COLO668 (cell line): ENCODE results near the gene PRRT1B.

Experiments used
- DNase-seq: peaks from one replicate; lab custom pipeline; 2025; ENCODE audit not compliant: unreplicated experiment; lab: John Stamatoyannopoulos, UW

PRRT1B gene

DNA sequence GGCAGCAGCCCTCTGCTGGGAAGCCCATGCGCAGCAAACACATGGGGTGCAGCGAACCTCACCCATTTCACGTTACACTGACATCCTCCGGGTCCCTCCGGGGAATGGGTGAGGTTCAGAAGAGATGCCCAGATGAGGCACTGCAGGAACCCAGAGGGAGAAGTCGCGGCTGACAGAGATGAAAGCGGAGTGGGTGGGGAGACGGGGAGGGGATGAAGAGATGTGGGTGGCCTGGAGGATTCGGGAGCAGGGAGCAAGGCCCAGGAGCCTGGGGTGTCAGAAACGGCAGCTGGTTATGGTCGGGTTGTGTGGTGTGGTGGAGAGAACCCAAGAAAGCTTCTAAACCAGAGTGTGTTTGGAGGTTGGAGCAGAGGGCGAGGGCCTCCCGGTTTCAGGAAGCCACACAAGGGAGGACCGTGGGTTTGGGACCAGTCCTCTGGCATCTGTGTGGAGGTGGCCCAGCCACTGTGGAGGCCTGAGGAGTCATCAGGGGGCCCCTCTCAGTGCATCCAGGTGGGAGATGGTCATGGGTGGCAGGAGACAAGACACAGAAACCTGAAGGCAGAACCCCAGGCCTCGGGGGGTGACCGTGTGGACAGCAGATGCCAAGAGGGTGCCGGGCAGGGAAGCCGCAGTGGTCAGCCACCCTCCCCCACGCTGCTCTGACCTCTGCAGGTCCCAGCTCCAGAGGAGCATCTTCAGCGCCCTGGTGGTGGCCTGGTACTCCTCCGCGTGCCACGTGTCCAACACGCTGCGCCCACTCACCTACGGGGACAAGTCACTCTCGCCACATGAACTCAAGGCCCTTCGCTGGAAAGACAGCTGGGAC, 22.9 kb upstream of the PRRT1B start:
- no peak for DNase-seq

DNA sequence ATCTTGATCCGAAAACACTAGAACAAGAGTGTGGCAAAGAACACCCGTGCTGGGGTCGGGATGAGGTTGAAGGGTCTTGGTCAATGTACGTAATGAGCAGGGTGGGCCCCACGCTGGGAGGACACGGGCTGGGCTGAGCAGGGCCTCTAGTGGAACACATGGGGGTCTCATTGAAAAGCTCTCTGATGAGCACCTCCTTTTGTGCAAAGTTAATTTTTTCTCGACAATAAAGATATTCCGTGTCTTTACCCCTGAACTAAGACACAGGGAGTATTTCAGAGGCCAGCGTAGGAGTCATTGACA, 22.3 kb upstream of the PRRT1B start:
- DNase-seq = no peak

DNA sequence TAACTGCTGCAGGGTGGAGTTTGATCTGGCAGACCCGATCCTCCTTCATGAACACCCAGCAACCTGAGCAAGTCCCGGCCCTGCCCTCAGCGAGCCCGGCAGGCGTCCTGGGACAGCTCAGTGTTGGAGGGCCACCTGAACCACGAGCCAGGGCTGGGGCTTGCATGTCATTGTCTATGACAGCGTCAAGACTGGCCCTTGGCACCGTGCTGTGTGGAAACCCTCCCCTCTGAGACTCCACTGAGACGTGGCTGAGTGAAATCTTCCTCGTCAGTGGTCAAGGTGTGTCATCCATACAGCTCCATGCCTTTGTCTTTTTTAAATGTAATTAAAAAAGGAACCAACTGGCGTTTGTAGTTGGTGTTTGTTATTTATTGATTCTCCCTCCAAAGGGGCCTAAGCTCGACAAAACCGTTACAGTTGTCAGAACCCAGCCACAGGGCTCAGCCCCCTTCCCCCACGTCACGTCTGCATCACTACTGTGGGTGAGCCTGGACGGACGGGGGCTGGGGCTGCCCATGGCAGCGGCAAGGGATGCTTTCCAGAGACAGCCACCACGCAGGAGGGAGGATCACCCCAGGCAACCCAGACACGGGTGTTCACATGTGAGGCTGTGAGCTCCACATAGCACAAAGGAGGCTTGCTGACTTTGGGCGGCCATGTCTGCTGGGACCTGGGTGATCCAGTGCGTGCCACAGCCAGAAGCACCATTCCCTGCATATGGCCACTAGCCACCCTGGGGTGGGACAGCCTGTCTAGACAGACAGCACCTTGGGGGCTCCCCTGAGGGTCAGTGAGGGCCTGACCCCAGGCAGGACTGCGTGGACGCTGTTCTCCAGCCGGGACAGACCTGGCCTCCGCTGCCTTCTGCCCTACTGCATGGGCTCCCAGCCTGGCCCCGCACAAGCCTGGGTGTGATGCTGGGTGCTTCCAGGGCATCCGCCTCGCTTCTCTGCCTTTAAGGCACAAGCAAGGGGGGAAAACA, 21.6 kb upstream of the PRRT1B start:
- no peak for DNase-seq

DNA sequence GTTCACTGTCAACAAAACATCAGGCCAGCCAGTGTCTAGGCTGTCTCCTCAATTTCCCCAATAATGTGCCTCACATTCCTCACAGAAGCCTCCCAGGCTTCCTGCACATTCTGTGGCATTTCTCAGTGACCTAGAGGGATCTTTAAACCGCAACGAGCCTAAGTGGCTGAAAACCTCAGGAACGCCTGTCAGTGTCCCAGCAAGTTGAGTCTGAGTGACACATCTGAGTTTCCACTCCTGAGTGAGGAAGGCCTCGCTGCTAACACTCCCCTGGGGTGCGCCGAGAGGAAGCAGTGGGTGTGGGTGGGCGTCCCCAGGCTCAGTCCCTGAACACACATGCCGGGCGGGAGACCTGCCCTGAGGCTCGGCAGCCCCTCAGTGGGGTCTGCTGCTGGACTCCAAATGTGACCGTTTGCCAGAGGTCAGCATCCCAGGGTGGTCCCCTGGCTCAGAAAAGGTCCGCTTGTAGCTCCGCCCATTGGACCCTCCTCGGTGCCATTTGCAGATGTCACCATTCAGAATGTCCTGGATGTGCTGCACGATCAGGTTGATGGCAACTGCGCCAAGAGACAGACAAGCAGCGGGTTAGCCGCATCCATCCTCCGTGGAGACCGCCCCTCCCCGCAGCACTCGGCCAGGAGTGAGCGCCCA, 20.5 kb upstream of the PRRT1B start:
- DNase-seq = no peak

DNA sequence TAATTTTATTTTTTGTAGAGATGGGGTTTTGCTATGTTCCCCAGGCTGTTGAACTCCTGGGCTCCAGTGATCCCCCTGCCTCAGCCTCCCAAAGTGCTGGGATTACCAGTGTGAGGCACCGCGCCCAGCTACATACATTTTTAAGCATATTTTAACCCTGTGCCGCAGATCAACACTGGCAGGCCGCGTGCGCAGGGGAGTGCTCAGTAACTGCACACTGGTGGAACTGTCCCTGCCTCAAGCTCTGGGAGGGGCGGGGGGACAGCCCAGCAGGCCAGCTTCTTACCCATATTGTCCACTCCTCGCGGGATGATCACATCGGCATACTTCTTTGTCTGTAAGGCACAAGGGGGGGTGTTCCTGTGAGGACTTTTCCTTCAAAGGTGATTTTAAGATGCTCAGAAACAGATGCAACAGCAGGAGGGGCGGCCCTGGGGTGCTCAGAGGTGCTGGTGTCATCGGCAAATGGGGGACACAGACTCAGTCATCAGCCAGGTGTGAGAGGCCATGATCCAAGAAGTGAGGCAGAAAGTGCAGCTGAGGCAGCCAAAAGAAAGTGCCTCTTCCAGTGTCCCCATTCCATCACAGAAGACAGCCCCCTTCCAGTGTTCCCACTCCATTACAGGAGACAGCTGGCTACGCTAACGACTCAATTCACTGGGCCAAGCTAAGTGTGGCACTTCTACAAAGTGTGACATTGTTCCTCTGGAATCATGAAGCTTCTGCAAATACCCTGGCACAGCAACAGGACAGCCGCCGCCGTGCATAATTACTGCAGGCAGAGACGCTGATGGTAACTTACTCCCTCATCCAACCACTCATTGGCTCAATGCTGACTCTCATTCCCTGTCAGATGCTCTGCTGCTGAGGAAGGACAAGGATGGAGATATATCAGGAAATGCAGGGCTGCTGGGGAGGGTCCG, 19.4 kb upstream of the PRRT1B start:
- DNase-seq = no peak

DNA sequence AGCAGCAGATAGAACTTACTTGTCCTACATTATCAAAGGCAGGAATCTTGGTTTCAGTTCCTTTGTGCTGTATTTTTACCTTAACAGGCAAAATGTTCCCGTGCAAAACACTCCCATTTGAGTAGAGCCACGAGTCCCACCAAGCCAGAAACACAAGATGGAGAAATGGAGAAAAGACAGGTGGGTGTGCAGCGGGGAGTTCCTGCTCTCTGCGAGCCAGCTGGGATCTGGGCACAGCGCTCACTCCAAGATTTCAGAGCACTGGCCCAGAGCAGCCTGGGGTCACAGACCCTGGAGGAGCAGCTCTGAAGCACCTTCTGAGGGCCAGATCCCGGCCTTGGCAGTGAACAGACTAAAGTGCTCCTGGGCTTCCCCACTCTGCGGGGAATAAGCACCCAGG, 17.1 kb upstream of the PRRT1B start:
- DNase-seq = no peak

DNA sequence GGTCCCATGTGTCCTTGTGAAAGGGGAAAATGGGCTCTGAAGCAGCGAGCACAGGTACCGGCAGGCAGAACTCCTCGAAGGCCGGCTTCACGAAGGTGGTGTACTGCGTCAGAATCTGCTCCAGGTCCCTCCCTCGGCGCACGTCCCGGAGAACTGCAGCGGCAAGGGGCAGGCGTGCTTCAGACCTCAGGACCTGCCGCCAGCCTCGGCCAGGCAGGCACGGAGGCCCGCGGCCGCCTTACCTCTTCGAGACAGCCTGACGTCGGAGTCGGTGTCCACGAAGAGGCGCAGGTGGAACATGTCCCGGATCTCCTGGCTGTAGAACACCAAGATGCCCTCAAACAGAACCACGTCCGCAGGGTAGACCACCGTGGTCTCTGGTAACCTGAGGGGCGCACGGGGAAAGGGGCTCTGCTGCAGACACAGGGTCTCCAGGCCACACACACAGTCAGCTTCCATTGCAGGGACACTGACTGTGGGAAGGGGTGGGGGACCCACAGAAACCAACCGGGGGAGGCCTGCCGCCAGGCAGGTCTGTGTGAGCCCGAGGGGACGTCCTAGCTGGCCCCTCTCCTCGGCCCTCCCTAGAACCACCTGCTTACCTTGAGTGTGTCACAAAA, 16.3 kb upstream of the PRRT1B start:
- no peak for DNase-seq

DNA sequence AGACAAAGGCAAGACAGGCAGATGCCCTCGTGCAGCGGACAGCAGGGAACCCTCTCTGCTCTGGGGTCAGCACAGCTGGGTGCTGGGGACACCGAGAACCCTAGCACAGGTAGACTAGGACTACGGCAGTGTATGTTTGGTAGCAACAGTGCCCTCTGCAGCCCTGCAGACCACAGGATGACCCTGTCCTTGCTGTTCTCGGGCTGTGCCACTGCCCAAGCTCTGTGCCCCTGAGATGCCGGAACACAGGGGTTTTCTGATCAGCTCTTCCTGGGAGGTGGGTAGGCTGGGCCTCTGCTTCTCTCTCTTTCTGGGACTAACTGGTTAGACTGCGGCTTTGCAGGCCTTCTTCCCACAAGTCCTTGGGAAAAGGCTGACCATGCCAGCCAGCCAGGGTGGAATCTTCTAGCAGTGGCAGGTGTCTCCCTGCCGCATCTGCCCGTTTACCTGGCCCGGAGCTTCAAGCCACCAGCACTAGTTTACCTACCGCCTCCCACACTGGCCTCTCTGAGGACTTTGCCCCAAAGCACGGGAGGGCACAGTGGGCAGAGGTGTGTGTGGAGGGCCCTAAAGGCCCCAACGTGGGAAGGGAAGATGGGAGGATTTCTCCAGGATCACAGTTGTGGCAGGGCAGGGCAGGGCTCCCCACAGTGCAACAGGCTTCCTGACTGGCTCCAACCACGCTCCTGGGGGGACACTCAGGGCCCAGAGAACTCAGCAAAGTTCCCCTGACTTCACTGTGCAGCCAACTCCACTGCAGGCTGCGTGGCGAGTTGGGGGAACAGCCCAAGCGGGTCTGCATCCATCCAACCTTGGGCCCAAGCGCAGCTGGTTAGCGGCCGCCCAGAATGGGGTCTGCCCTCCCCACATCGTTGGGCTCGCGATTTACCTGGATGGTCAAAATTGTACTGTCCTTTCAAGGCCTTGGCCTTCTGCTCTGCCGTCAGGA, 15.5 kb upstream of the PRRT1B start:
- DNase-seq = peak; percentile 12

DNA sequence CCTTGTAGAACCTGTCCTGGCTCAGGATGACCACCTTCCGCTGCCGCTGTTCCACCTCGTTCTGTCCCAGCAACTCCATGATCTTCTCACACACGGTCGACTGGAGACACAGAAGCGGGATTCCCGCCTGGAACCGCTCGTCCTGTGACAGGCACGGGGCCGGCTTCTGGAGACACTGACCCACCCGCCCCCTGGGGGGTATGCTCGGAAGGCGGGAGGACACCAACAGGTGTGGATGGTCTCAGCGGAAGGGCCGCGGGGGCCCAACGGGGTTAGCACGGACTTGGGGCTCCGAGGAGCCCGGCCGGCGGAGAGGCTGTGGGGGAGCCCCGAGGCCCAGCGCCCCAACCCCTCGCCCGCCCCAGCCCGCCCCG, 14.8 kb upstream of the PRRT1B start:
- peak; percentile 77 for DNase-seq

DNA sequence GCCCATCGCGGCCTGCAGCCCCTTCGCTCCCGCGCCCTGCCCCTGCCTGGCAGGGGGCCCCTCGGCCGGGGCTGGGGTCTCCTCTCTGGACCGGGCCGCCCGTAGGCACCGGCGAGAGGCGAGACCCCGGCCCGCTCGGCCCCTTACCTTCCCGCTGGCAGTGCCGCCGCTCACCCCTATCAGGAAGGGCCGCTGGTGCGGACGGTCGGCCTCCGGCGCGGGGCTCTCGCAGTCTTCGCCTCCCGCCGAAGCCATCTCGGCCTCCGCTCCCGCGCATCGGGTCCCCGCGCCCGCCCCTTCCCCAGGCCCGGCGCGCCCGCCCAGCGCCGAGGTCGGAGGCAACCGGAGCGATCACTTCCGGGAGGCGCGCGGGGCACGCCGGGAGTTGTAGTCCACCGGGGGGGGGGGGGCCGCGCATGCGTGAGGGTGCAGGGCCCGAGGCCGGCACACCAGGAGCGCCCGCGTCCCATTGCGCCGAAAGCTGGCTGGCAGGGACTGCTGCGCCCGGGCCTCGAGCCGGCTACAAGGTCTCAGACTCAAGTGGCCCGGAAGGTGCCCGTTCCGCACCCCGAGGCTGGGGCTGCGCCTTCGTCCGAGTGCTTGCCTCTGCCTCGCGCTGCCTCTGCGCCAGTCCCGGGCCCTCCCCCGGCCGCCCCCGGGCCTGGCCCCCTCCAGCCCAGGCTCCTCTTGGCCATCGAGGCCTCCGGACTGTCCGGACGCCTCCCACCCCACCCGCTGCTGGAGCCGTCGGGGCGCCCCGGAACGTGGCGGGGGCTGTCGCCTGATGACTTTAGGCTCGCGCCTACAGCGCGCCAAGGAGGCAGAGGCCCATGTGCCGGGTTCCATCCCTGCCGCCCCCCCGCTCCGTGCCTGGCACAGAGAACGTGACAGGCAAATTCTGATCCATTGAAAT, 14.1 kb upstream of the PRRT1B start, which contains the start of gene UCK1:
UCK1 (minus strand) TSS at position 344 of the 913 bp plus-strand sequence; CDS start at position 255, 89 bp downstream.
- DNase-seq = peak; percentile 90

DNA sequence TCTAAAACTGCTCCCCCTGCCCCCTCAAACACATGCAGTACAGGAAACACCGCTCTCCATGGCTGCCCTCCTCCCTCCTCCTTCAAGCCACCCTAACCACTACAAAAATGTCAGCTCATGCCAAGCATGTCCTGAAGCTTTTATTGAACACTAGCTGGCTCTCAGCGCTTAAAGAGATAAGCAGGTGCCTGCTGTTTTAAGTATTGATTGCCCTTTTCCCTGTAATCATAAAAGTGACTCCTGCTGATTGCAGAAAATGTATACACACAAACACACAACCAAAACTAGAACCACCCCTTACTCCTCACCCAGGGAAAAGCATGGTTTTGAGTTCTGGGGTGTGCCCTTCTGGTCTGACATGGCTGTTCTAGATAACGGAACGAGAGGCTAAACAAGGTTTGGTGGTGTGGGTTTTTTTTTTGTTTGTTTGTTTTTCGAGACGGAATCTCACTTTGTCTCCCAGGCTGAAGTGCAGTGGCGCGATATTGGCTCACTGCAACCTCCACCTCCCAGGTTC, 10.5 kb upstream of the PRRT1B start:
- DNase-seq = peak; percentile 5

DNA sequence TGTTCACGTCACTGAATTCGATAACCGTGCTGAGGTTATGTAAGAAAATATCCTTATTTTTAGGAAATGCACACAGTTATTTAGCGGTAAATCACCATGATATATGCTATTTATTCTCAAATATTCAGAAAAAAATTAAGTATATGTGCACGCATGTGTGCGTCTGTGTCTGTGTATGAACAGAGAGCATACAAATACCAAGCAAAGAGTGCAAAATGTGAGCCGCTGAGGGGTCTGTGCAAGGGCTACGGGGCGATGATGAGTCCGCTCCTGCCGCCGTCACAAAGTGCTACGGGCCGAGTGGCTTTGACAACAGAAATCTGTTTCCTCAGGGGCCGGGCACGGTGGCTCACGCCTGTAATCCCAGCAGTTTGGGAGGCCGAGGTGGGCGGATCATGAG, 7.4 kb upstream of the PRRT1B start:
- DNase-seq = no peak

DNA sequence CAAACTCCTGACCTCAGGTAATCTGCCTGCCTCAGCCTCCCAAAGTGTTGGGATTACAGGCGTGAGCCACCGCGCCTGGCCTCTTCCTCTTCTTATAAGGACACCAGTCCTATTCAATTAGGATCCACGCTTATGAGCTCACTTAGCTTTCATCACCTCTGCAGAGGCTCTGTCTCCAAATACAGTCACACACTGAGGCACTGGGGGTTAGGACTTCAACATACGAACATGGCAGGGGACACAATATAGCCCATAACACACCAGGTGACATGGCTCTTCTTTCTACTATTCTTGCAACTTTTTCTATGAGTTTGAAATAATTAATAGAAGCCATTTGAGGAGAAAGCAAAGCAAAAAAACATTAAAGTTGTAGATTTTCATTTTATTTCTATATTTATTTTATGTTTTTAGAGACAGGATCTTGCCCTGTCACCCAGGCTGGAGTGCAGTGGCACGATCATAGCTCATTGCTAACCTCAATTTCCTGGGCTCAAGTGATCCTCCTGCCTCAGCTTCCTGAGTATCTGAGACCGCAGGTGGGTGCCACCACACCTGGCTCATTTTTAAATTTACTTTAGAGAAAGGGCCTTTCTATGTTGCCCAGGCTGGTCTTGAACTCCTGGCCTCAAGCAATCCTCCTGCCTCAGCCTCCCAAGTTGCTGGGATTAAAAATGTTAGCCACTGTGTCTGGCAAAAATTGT, 6.0 kb upstream of the PRRT1B start:
- DNase-seq = no peak

DNA sequence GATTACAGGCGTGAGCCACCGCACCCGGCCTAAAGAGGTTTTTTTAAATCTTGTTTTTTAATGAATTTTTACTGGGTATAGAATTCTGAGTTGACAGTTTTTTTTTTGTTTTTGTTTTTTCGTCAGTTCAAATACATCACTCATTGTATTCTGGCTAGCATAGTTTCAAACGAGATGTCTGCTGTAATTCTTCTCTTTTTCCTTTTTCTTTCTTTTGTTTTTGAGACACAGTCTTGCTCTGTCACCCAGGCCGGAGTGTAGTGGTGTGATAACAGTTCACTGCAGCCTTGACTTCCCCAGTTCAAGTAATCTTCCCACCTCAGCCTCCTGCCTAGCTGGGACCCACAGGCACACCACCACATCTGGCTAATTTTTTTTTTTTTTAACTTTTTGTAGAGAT, 2.2 kb upstream of the PRRT1B start:
- DNase-seq = no peak

DNA sequence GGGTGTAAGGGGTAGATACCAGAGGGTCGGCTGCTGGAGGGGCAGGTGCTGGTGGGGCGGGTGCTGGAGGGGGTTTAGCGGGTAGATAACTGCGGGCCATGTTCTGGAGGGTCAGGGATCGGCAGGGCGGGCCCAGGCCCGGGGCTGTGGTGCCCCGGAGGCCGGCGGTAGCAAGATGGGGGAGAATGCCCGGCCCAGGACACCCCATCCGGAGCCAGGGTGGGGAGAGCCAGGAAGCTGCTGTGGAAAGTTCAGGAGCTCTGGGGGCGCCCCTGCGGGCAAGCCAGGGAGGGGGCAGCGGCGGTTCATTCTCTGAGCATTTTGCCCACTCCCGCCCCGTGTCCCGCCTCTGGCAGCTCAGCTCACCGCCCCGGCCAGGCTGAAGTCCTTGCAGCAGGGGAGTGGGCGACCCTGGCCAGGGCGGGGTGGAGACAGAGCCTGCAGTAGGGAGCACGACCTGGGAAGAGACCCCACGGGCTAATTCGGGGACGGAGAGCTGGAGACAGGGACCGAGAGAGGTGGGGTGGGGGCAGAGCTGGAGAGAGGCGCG, 538 bp downstream of the PRRT1B start:
- DNase-seq = peak; percentile 65

DNA sequence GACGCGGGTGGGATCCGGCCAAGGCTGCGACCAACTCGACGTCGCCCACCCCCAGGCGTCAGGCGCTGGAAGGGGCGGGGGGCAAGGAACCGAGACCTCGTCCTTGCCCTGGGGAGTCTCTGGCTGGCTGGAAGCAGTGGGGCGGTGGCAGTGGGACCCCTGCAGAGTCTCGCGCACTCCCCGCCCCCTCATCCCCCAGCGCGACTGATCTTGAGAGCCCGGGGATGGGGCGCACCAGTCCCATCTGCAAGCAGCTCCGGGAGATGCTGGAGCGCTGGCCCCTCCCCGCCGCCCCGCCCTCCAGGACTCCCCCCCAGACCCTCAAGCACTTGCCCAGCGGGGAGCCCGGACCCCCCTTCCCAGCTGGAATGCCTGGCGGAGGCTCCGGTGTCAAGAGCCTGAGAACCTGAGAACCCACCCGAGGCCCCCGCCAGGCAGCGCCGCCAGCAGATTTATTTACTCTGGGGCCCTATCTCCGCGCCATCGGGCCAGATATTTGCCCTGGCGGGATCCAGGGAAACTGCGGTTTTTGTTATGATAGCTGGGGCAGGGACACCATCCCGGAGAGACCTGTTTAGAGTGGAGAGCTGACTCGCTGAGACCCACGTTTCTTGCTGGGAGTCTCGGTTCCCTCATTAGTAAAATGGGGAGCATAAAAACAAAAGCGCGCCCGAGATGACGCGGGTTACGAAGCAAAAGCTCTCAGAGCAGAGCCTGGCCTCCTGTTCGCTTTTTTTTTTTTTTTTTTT, 1.2 kb downstream of the PRRT1B start:
- peak; percentile 73 for DNase-seq
